Stimulated activated naive CD8-positive, alpha-beta T cell treated with anti-CD3 and anti-CD28 coated beads, Interleukin-15, Interleukin-2, amounts not matched to agents 100 ng/mL and 50 ng/mL, for 24 hours (primary cell): ENCODE results near the gene CHMP1A.

ENCODE experiments used
- H3K27ac Mint-ChIP-seq: one replicate; pipeline ENCODE4 v1.8.0; 2021; ENCODE audit warnings: mild to moderate bottlenecking, mixed read lengths
- H3K27me3 Mint-ChIP-seq: one replicate; pipeline ENCODE4 v1.8.0; 2021; ENCODE audit warnings: mixed read lengths
- H3K36me3 Mint-ChIP-seq: one replicate; pipeline ENCODE4 v1.8.0; 2021; ENCODE audit warnings: low read depth, mixed read lengths
- H3K4me1 Mint-ChIP-seq: one replicate; pipeline ENCODE4 v1.8.0; 2021; ENCODE audit warnings: low read depth, mixed read lengths
- H3K4me3 Mint-ChIP-seq: one replicate; pipeline ENCODE4 v1.8.0; 2021; ENCODE audit warnings: mild to moderate bottlenecking, mixed read lengths
- H3K9me3 Mint-ChIP-seq: one replicate; pipeline ENCODE4 v1.8.0; 2021; ENCODE audit warnings: mixed read lengths

Gene CHMP1A

GRCh38 chr16:89600427-89600826, 57.1 kb downstream of the CHMP1A start:
- Mint-ChIP-seq H3K4me1 (peaks cover 13% of the 10 kb centered on the region), H3K9me3 (no peaks in the 10 kb centered on the region), H3K36me3 (no peaks in the 10 kb centered on the region), H3K27ac (no peak overlapping the region), H3K4me3 (no peak overlapping the region), H3K27me3 (no peaks in the 10 kb centered on the region)

- H3K4me3 Mint-ChIP-seq = no peak overlapping the region
- H3K4me1 Mint-ChIP-seq = peaks cover 13% of the 10 kb centered on the region
- no peaks in the 10 kb centered on the region for H3K27me3 Mint-ChIP-seq
- H3K9me3 Mint-ChIP-seq = no peaks in the 10 kb centered on the region
- H3K36me3 Mint-ChIP-seq = no peaks in the 10 kb centered on the region
- H3K27ac Mint-ChIP-seq = no peak overlapping the region
Observed at GRCh38 chr16:89599902-89600301, 57.6 kb downstream of the CHMP1A start.

- H3K9me3 Mint-ChIP-seq = no peaks in the 10 kb centered on the region
- H3K36me3 Mint-ChIP-seq = no peaks in the 10 kb centered on the region
- H3K27me3 Mint-ChIP-seq = no peaks in the 10 kb centered on the region
- no peak overlapping the region for H3K27ac Mint-ChIP-seq
- H3K4me3 Mint-ChIP-seq = no peak overlapping the region
- peaks cover 13% of the 10 kb centered on the region for H3K4me1 Mint-ChIP-seq
Observed at GRCh38 chr16:89599451-89599858, 58.1 kb downstream of the CHMP1A start.

GRCh38 chr16:89598199-89598598, 59.3 kb downstream of the CHMP1A start:
- no peaks in the 10 kb centered on the region for H3K27me3 Mint-ChIP-seq
- no peaks in the 10 kb centered on the region for H3K9me3 Mint-ChIP-seq
- no peaks in the 10 kb centered on the region for H3K36me3 Mint-ChIP-seq
- peaks cover 23% of the 10 kb centered on the region for H3K4me1 Mint-ChIP-seq
- no peak overlapping the region for H3K27ac Mint-ChIP-seq
- H3K4me3 Mint-ChIP-seq = no peak overlapping the region

- H3K9me3 Mint-ChIP-seq = no peaks in the 10 kb centered on the region
- peaks cover 12% of the 10 kb centered on the region for H3K4me1 Mint-ChIP-seq
- H3K27ac Mint-ChIP-seq = no peak overlapping the region
- H3K36me3 Mint-ChIP-seq = no peaks in the 10 kb centered on the region
- no peak overlapping the region for H3K4me3 Mint-ChIP-seq
- H3K27me3 Mint-ChIP-seq = no peaks in the 10 kb centered on the region
Observed at GRCh38 chr16:89596957-89597649, 60.4 kb downstream of the CHMP1A start.

- no peaks in the 10 kb centered on the region for H3K27me3 Mint-ChIP-seq
- no peaks in the 10 kb centered on the region for H3K9me3 Mint-ChIP-seq
- H3K36me3 Mint-ChIP-seq = no peaks in the 10 kb centered on the region
- H3K4me1 Mint-ChIP-seq = peaks cover 10% of the 10 kb centered on the region
- H3K4me3 Mint-ChIP-seq = no peak overlapping the region
- no peak overlapping the region for H3K27ac Mint-ChIP-seq
Observed at GRCh38 chr16:89596061-89596689, 61.3 kb downstream of the CHMP1A start.

GRCh38 chr16:89595330-89596060, 62.0 kb downstream of the CHMP1A start:
- Mint-ChIP-seq H3K27me3 (no peaks in the 10 kb centered on the region), H3K4me3 (no peak overlapping the region), H3K9me3 (no peaks in the 10 kb centered on the region), H3K27ac (no peak overlapping the region), H3K36me3 (no peaks in the 10 kb centered on the region), H3K4me1 (peaks cover 10% of the 10 kb centered on the region)
